CD4-positive, alpha-beta T cell (primary cell): ENCODE measurements around the gene RUVBL2. TPM values are rescaled to one million over a fixed set of nuclear protein-coding genes. Genes with fewer than 3 reads are reported as not detected.

ENCODE experiments used
- ATAC-seq: fragments of 200-7000 bp; cut with Tn5 transposase; one replicate; pipeline ENCODE4 v1.10.0; 2022; ENCODE audit warnings: mild to moderate bottlenecking; ENCODE audit not compliant: poor library complexity
- CTCF ChIA-PET: fragments of 350-600 bp; sonication (Branson Sonifier 250); formaldehyde crosslinking; loops from one replicate; lab custom pipeline; 2021; ENCODE audit warnings: antibody characterized with exemption, inconsistent platforms; lab: Charles Lee
- POLR2A ChIA-PET: fragments of 350-600 bp; sonication (Branson Sonifier 250); formaldehyde crosslinking; loops from one replicate; lab custom pipeline; 2021; ENCODE audit warnings: antibody characterized with exemption, inconsistent platforms; lab: Charles Lee
- DNase-seq, 14 experiments: peaks; one replicate each; pipeline ENCODE4 v3.0.0-alpha.2; 2013 to 2020; ENCODE audit warnings: mixed read lengths in 2 of 14
- H3K27ac ChIP-seq, 2 donors: one replicate each; pipeline versions ENCODE4 v1.5.1 to v1.7.0; 2013; ENCODE audit warnings: low read length in 2 of 2, low read depth in 1 of 2, mild to moderate bottlenecking in 1 of 2
- H3K27me3 ChIP-seq, 2 experiments: 1 replicate in 1 of 2; 2 replicates in 1 of 2; pipeline versions ENCODE4 v1.6.1 to v1.7.0; 2013; ENCODE audit warnings: low read length in 2 of 2, control low read depth in 1 of 2, mild to moderate bottlenecking in 1 of 2, moderate library complexity in 1 of 2; ENCODE audit not compliant: insufficient read depth in 2 of 2, control insufficient read depth in 1 of 2
- H3K36me3 ChIP-seq: one replicate; pipeline ENCODE4 v1.6.1; 2013; ENCODE audit warnings: low read length, control low read depth; ENCODE audit not compliant: insufficient read depth
- H3K4me1 ChIP-seq: one replicate; pipeline ENCODE4 v1.6.1; 2013; ENCODE audit warnings: low read length, control low read depth; ENCODE audit not compliant: insufficient read depth
- H3K4me3 ChIP-seq: one replicate; pipeline ENCODE4 v1.5.1; 2013; ENCODE audit warnings: mild to moderate bottlenecking, low read length, moderate library complexity
- H3K9me3 ChIP-seq, 2 experiments: 1 replicate in 1 of 2; 2 replicates in 1 of 2; pipeline versions ENCODE4 v1.6.1 to v1.7.0; 2013; ENCODE audit warnings: low read length in 2 of 2, mild to moderate bottlenecking in 2 of 2, control low read depth in 1 of 2, moderate library complexity in 1 of 2; ENCODE audit not compliant: control insufficient read depth in 1 of 2, insufficient read depth in 1 of 2
- H3K27ac Mint-ChIP-seq: one replicate; pipeline ENCODE4 v1.8.0; 2020; ENCODE audit warnings: mixed read lengths
- H3K27me3 Mint-ChIP-seq: one replicate; pipeline ENCODE4 v1.8.0; 2021; ENCODE audit warnings: mixed read lengths
- H3K36me3 Mint-ChIP-seq: one replicate; pipeline ENCODE4 v1.8.0; 2021; ENCODE audit warnings: low read depth, mixed read lengths
- H3K4me1 Mint-ChIP-seq: one replicate; pipeline ENCODE4 v1.8.0; 2021; ENCODE audit warnings: low read depth, mixed read lengths
- H3K4me3 Mint-ChIP-seq: one replicate; pipeline ENCODE4 v1.8.0; 2020; ENCODE audit warnings: mild to moderate bottlenecking, mixed read lengths
- H3K9me3 Mint-ChIP-seq: one replicate; pipeline ENCODE4 v1.8.0; 2020; ENCODE audit warnings: mixed read lengths
- intact Hi-C, 2 experiments: fragments of 100-400 bp; cut with DNase I in 1 of 2; cut with micrococcal nuclease in 1 of 2; formaldehyde crosslinking; loops; one replicate each; pipeline versions ENCODE4 v1.15.1 to v1.9.0; 2023 to 2025; cut with DNase I, micrococcal nuclease
- microRNA-seq: library from miRNA; unstranded; fragments of <30 nt; microRNA quantifications from one replicate; pipeline ENCODE4 v1.2.0, GENCODE V29; 2021; ENCODE audit warnings: borderline microRNAs expressed, borderline replicate concordance
- total RNA-seq, 174 experiments: library from RNA in 2 of 174; stranded (reverse) in 2 of 174; gene quantifications; one replicate each; pipeline ENCODE4 v1.2.3 and lab custom pipeline; 2021 to 2026
- TF ChIP-seq, protein P1 (sequence below): fragments of 200-600 bp; IDR thresholded peaks from one replicate; pipeline ENCODE4 v1.8.0; 2022; ENCODE audit warnings: antibody characterized with exemption, mild to moderate bottlenecking

The RUVBL2 gene
- total RNA-seq, 2 experiments from 2014 or later, result 10.7 to 12.3 TPM

DNA sequence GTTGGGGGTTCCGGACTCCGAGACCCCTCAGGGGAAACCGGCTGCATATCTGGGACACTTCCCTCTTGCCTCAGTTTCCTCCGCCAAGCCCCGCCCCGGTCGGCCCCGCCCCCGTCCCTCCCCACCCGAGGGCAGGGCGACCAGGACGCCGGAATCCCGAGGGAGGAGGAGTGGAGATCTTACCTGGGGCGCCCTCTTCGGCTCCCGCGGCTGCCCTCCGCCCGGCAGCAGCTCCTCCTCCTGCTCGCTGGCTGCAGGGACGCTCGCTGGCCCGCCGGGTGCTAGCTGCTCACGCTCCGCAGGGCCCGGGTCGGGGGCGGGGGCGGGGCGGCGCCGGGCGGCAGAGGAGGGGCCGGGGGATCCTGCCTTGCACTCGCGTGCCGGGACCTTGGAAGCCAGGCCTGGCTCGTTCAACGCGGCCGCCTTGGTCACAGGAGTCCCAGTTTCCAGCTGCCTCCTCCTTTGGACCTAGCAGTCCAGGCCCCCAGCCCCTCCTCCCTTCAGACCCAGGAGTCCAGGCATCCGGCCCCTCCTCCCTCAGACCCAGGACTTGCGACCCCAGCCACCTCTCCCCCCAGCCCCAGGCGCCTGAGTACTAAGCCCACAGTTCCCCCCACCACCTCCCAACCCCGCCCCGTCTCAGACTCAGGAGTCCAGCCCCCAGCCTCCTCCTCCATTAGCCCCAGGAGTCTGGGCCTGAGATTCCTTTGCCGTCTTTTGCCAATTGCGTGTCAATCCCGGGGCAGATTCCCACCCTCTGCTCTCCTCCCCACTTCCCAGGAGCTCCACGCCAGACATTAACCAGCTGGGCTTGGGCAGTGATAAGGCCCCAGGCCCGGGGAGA is 71.3 kb downstream of the RUVBL2 start, which contains the start of gene NTF4:
TSS of gene NTF4 (minus strand) at position 51 of the 844 bp plus-strand sequence. CDS start 2,821 bp downstream, outside the sequence.
- peaks cover 73% of the 10 kb centered on the region for H3K27me3 Mint-ChIP-seq
- peak; percentile 52 for ATAC-seq
- POLR2A ChIA-PET, result no interaction called here
- intact Hi-C loops, result no loop called here
- Histone ChIP-seq H3K4me3 (no peak within 1 kb of the TSS), H3K27ac (no peak within 1 kb of the TSS), H3K4me1 (peaks cover 8% of the 10 kb centered on the region), H3K36me3 (no peaks in the 10 kb centered on the region), H3K27me3 (peaks cover 37 to 57% of the 10 kb centered on the region in 2 experiments), H3K9me3 (peaks cover 0 to 7% of the 10 kb centered on the region in 2 experiments)
- H3K4me1 Mint-ChIP-seq, result no peaks in the 10 kb centered on the region
- H3K27ac Mint-ChIP-seq, result no peak within 1 kb of the TSS
- CTCF ChIA-PET, result no interaction called here
- H3K9me3 Mint-ChIP-seq, result no peaks in the 10 kb centered on the region
- no peaks in the 10 kb centered on the region for H3K36me3 Mint-ChIP-seq
- DNase-seq, result peak in 1 of 14 experiments; percentile 35
- TF ChIP-seq, protein P1, sequence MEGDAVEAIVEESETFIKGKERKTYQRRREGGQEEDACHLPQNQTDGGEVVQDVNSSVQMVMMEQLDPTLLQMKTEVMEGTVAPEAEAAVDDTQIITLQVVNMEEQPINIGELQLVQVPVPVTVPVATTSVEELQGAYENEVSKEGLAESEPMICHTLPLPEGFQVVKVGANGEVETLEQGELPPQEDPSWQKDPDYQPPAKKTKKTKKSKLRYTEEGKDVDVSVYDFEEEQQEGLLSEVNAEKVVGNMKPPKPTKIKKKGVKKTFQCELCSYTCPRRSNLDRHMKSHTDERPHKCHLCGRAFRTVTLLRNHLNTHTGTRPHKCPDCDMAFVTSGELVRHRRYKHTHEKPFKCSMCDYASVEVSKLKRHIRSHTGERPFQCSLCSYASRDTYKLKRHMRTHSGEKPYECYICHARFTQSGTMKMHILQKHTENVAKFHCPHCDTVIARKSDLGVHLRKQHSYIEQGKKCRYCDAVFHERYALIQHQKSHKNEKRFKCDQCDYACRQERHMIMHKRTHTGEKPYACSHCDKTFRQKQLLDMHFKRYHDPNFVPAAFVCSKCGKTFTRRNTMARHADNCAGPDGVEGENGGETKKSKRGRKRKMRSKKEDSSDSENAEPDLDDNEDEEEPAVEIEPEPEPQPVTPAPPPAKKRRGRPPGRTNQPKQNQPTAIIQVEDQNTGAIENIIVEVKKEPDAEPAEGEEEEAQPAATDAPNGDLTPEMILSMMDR, result no peak
- no peak within 1 kb of the TSS for H3K4me3 Mint-ChIP-seq

Small RNA genes lying within 50 kb of the gene (microRNA-seq; reads per million reads assigned to microRNA genes)
- not detected for gene MIR6798

Other genes with a start within 250 kb of the RUVBL2 start
- not detected for gene IZUMO1, start 247.0 kb upstream of the RUVBL2 start, total RNA-seq
- not detected for gene FUT1, start 241.2 kb upstream of the RUVBL2 start, total RNA-seq
- gene FGF21, start 238.4 kb upstream of the RUVBL2 start, total RNA-seq, result not detected
- 10 to 100 TPM; 10.5 to 11.0 TPM for gene BCAT2, start 182.9 kb upstream of the RUVBL2 start, total RNA-seq
- 1 to 10 TPM in 1 of 2 experiments, under 1 TPM in 1; 0.93 to 1.3 TPM for gene HSD17B14, start 157.4 kb upstream of the RUVBL2 start, total RNA-seq
- 1 to 10 TPM; 1.4 to 2.7 TPM for gene PLEKHA4, start 125.3 kb upstream of the RUVBL2 start, total RNA-seq
- gene PPP1R15A, start 121.5 kb upstream of the RUVBL2 start, total RNA-seq, result 100 to 1,000 TPM; 569 to 584 TPM
- gene TULP2, start 95.1 kb upstream of the RUVBL2 start, total RNA-seq, result not detected
- gene NUCB1, start 93.6 kb upstream of the RUVBL2 start, total RNA-seq, result 10 to 100 TPM; 73.7 to 77.0 TPM
- gene DHDH, start 60.2 kb upstream of the RUVBL2 start, total RNA-seq, result 1 to 10 TPM; 1.1 to 1.8 TPM
- 10 to 100 TPM; 52.9 to 60.4 TPM for gene BAX, start 39.0 kb upstream of the RUVBL2 start, total RNA-seq
- gene FTL, start 28.6 kb upstream of the RUVBL2 start, total RNA-seq, result 100 to 1,000 TPM; 616 to 627 TPM
- 10 to 100 TPM; 13.2 to 14.1 TPM for gene GYS1, start 578 bp upstream of the RUVBL2 start, total RNA-seq
- gene LHB, start 23.2 kb downstream of the RUVBL2 start, total RNA-seq, result not detected
- not detected for gene CGB3, start 30.4 kb downstream of the RUVBL2 start, total RNA-seq
- gene CGB2, start 38.0 kb downstream of the RUVBL2 start, total RNA-seq, result not detected
- not detected for gene CGB1, start 43.0 kb downstream of the RUVBL2 start, total RNA-seq
- gene CGB5, start 50.0 kb downstream of the RUVBL2 start, total RNA-seq, result not detected
- not detected for gene CGB8, start 55.2 kb downstream of the RUVBL2 start, total RNA-seq
- gene CGB7, start 63.9 kb downstream of the RUVBL2 start, total RNA-seq, result not detected
- gene NTF4, start 70.9 kb downstream of the RUVBL2 start, total RNA-seq, result not detected
- gene KCNA7, start 78.8 kb downstream of the RUVBL2 start, total RNA-seq, result not detected
- gene SNRNP70, start 91.6 kb downstream of the RUVBL2 start, total RNA-seq, result 100 to 1,000 TPM; 375 to 397 TPM
- gene LIN7B, start 120.5 kb downstream of the RUVBL2 start, total RNA-seq, result 1 to 10 TPM; 6.4 to 6.6 TPM
- gene C19orf73, start 125.3 kb downstream of the RUVBL2 start, total RNA-seq, result 1 to 10 TPM; 1.5 to 2.3 TPM
- gene PPFIA3, start 125.7 kb downstream of the RUVBL2 start, total RNA-seq, result 1 to 10 TPM; 2.0 to 2.8 TPM
- gene HRC, start 161.5 kb downstream of the RUVBL2 start, total RNA-seq, result not detected
- not detected for gene TRPM4, start 163.9 kb downstream of the RUVBL2 start, total RNA-seq